ENCODE data around the gene GPR15. TPM values are rescaled to one million over a fixed set of nuclear protein-coding genes. Genes with fewer than 3 reads are reported as not detected.

GPR15 gene
- total and polyA plus RNA-seq, 2 donors (not counting 3 experiments of a cell fraction or from before 2014, with no cell fraction given) = not detected

- H2AFZ ChIP-seq (ENCODE audit: low read depth, low read length) = no peak overlapping the region
- no peak overlapping the region for H3K27ac ChIP-seq (ENCODE audit: insufficient read depth, low read depth, low read length)
- H3K36me3 ChIP-seq (ENCODE audit: control insufficient read depth in 2 of 2, extremely low read depth in 1 of 2, insufficient read depth in 2 of 2, low read length in 2 of 2) = no peaks in the 10 kb centered on the region
- CTCF ChIA-PET = interaction anchor here (1.6 kb wide), 1 partner anchor 528 kb away, joined by 5 read pairs; no protein-coding TSS in a partner anchor
- dilution Hi-C loops (cut with MboI; ENCODE audit: extremely low pct_ligation_motif_present, low sequenced_read_pairs) (no loop called here), intact Hi-C loops (cut with micrococcal nuclease) (no loop called here)
- no peak overlapping the region for H3K4me2 ChIP-seq (ENCODE audit: insufficient read depth, low read length)
- no peak for FAIRE-seq
- no peak overlapping the region for H3K4me3 ChIP-seq (replicated peaks in 1 of 3; ENCODE audit: insufficient read depth in 1 of 3, low read depth in 1 of 3, low read length in 3 of 3)
- H3K9me1 ChIP-seq (replicated peaks; ENCODE audit: control insufficient read depth, extremely low read depth, insufficient read depth, low read length) = no peaks in the 10 kb centered on the region
- no peak for DNase-seq (ENCODE audit: low read depth, low spot score)
- H3K9ac ChIP-seq (replicated peaks; ENCODE audit: extremely low read depth, insufficient read depth, low read length) = no peak overlapping the region
- POLR2A ChIA-PET = no interaction called here
- TF ChIP-seq EZH2 (IDR thresholded peaks at IDR 0.05; ENCODE audit: borderline replicate concordance, low read depth, low read length, severe bottlenecking) = no peak
- TF ChIP-seq FOS (IDR thresholded peaks at IDR 0.05; ENCODE audit: borderline replicate concordance, insufficient read depth, low read length) = no peak
- no peak for TF ChIP-seq MYC (IDR thresholded peaks at IDR 0.05; ENCODE audit: low read depth, low read length)
- TF ChIP-seq POLR2AphosphoS5 (IDR thresholded peaks at IDR 0.05; ENCODE audit: insufficient read depth, low read depth, low read length) = no peak
- no peak for TF ChIP-seq JUN (IDR thresholded peaks at IDR 0.05; ENCODE audit: borderline replicate concordance, insufficient read depth, insufficient read length, low read depth)
- no peak for TF ChIP-seq CTCF (IDR thresholded peaks at IDR 0.05; ENCODE audit: extremely low read depth in 1 of 2, insufficient read depth in 1 of 2, low read depth in 1 of 2, low read length in 2 of 2)
- TF ChIP-seq GATA2 (IDR thresholded peaks at IDR 0.05; ENCODE audit: insufficient read depth, insufficient read length, low read depth, low read length) = no peak
- no peak for TF ChIP-seq POLR2A (IDR thresholded peaks at IDR 0.05; ENCODE audit: low read depth, low read length)
- TF ChIP-seq MAX (IDR thresholded peaks at IDR 0.05; ENCODE audit: insufficient read depth, insufficient read length) = no peak
- no peaks in the 10 kb centered on the region for H3K9me3 ChIP-seq (replicated peaks; ENCODE audit: control insufficient read depth, insufficient read depth, low read length)
- no peaks in the 10 kb centered on the region for H4K20me1 ChIP-seq (replicated peaks; ENCODE audit: control insufficient read depth, extremely low read depth, insufficient read depth, low read length)
- no peaks in the 10 kb centered on the region for H3K79me2 ChIP-seq (ENCODE audit: control insufficient read depth, insufficient read depth, low read length)
- peaks cover 5 to 11% of the 10 kb centered on the region in 2 experiments for H3K27me3 ChIP-seq (ENCODE audit: control insufficient read depth in 2 of 2, insufficient read depth in 2 of 2, low read length in 2 of 2)
- no TSS peak for BruUV-seq (replicated peaks)
- no peaks in the 10 kb centered on the region for H3K4me1 ChIP-seq (ENCODE audit: control insufficient read depth, extremely low read depth, insufficient read depth, low read length)
These were observed 34.1 kb downstream of the GPR15 start for GRCh38 chr3:98565843-98566242.
